Adipocyte (in vitro differentiated cells): ENCODE results near the gene NR1I3.
A peak's percentile ranks its signal among the peaks of the same experiment; 100 is the strongest.

ENCODE experiments used
- DNase-seq: peaks from one replicate; pipeline ENCODE4 v3.0.0-alpha.2; 2015; ENCODE audit warnings: low read depth
- H3K27me3 ChIP-seq: replicated peaks from 2 replicates; pipeline ENCODE4 v1.7.0; 2013; ENCODE audit warnings: mild to moderate bottlenecking, low read length, moderate library complexity; ENCODE audit not compliant: control insufficient read depth, insufficient read depth
- H3K36me3 ChIP-seq: 2 replicates; pipeline ENCODE4 v1.7.0; 2013; ENCODE audit warnings: low read length, mild to moderate bottlenecking, moderate library complexity; ENCODE audit not compliant: control insufficient read depth, insufficient read depth, severe bottlenecking
- H3K4me1 ChIP-seq: 2 replicates; pipeline ENCODE4 v1.7.0; 2013; ENCODE audit warnings: mild to moderate bottlenecking, low read length, moderate library complexity; ENCODE audit not compliant: control insufficient read depth, insufficient read depth
- H3K4me3 ChIP-seq: 2 replicates; pipeline ENCODE4 v1.7.0; 2013; ENCODE audit warnings: mild to moderate bottlenecking, low read length, moderate library complexity
- H3K9ac ChIP-seq: 2 replicates; pipeline ENCODE4 v1.7.0; 2013; ENCODE audit warnings: mild to moderate bottlenecking, low read length, moderate library complexity
- H3K9me3 ChIP-seq: 2 replicates; pipeline ENCODE4 v1.7.0; 2013; ENCODE audit warnings: mild to moderate bottlenecking, low read length, moderate library complexity; ENCODE audit not compliant: control insufficient read depth

Gene NR1I3

GRCh38 chr1:161191971-161192370 lies 46.0 kb downstream of the NR1I3 start:
- no peaks in the 10 kb centered on the region for H3K9me3 ChIP-seq
- no peak for DNase-seq
- H3K36me3 ChIP-seq = peaks cover 36% of the 10 kb centered on the region
- H3K4me3 ChIP-seq = no peak overlapping the region
- peaks cover 73% of the 10 kb centered on the region for H3K4me1 ChIP-seq
- H3K9ac ChIP-seq = peak overlapping the region; percentile 62
- H3K27me3 ChIP-seq = no peaks in the 10 kb centered on the region

- Histone ChIP-seq H3K9me3 (no peaks in the 10 kb centered on the region), H3K27me3 (no peaks in the 10 kb centered on the region), H3K36me3 (peaks cover 36% of the 10 kb centered on the region), H3K4me1 (peaks cover 68% of the 10 kb centered on the region), H3K9ac (peak overlapping the region; percentile 62), H3K4me3 (no peak overlapping the region)
- DNase-seq = no peak
Observed at GRCh38 chr1:161190962-161191521, 47.0 kb downstream of the NR1I3 start.

GRCh38 chr1:161189036-161189435 lies 49.0 kb downstream of the NR1I3 start:
- Histone ChIP-seq H3K4me1 (peaks cover 58% of the 10 kb centered on the region), H3K9ac (peak overlapping the region; percentile 62), H3K4me3 (peak overlapping the region; percentile 28), H3K9me3 (no peaks in the 10 kb centered on the region), H3K36me3 (peaks cover 21% of the 10 kb centered on the region), H3K27me3 (no peaks in the 10 kb centered on the region)
- peak; percentile 80 for DNase-seq

GRCh38 chr1:161188381-161188780 lies 49.6 kb downstream of the NR1I3 start:
- DNase-seq = no peak
- Histone ChIP-seq H3K27me3 (no peaks in the 10 kb centered on the region), H3K9me3 (no peaks in the 10 kb centered on the region), H3K36me3 (peaks cover 21% of the 10 kb centered on the region), H3K4me3 (no peak overlapping the region), H3K4me1 (peaks cover 52% of the 10 kb centered on the region), H3K9ac (peak overlapping the region; percentile 45)

GRCh38 chr1:161187311-161187710 lies 50.7 kb downstream of the NR1I3 start:
- Histone ChIP-seq H3K4me1 (peaks cover 48% of the 10 kb centered on the region), H3K27me3 (no peaks in the 10 kb centered on the region), H3K36me3 (peaks cover 14% of the 10 kb centered on the region), H3K9me3 (no peaks in the 10 kb centered on the region), H3K9ac (no peak overlapping the region), H3K4me3 (no peak overlapping the region)
- no peak for DNase-seq

- Histone ChIP-seq H3K4me3 (peak overlapping the region; percentile 54), H3K9ac (peak overlapping the region; percentile 69), H3K36me3 (no peaks in the 10 kb centered on the region), H3K9me3 (no peaks in the 10 kb centered on the region), H3K27me3 (no peaks in the 10 kb centered on the region), H3K4me1 (peaks cover 44% of the 10 kb centered on the region)
- no peak for DNase-seq
Observed at GRCh38 chr1:161185732-161186311, 52.2 kb downstream of the NR1I3 start.

GRCh38 chr1:161185282-161185682 lies 52.7 kb downstream of the NR1I3 start:
- H3K36me3 ChIP-seq = no peaks in the 10 kb centered on the region
- H3K27me3 ChIP-seq = no peaks in the 10 kb centered on the region
- H3K4me1 ChIP-seq = peaks cover 42% of the 10 kb centered on the region
- H3K4me3 ChIP-seq = peak overlapping the region; percentile 54
- no peaks in the 10 kb centered on the region for H3K9me3 ChIP-seq
- DNase-seq = no peak
- H3K9ac ChIP-seq = peak overlapping the region; percentile 69

- Histone ChIP-seq H3K36me3 (no peaks in the 10 kb centered on the region), H3K4me1 (peaks cover 32% of the 10 kb centered on the region), H3K27me3 (no peaks in the 10 kb centered on the region), H3K4me3 (no peak overlapping the region), H3K9ac (peak overlapping the region; percentile 27), H3K9me3 (no peaks in the 10 kb centered on the region)
- no peak for DNase-seq
Observed at GRCh38 chr1:161182214-161182613, 55.8 kb downstream of the NR1I3 start.

GRCh38 chr1:161180639-161181038 lies 57.4 kb downstream of the NR1I3 start:
- H3K4me1 ChIP-seq = peaks cover 35% of the 10 kb centered on the region
- peaks cover 3% of the 10 kb centered on the region for H3K36me3 ChIP-seq
- DNase-seq = peak; percentile 34
- H3K27me3 ChIP-seq = no peaks in the 10 kb centered on the region
- no peak overlapping the region for H3K4me3 ChIP-seq
- H3K9me3 ChIP-seq = no peaks in the 10 kb centered on the region
- no peak overlapping the region for H3K9ac ChIP-seq

- no peaks in the 10 kb centered on the region for H3K27me3 ChIP-seq
- H3K4me3 ChIP-seq = no peak overlapping the region
- H3K36me3 ChIP-seq = peaks cover 13% of the 10 kb centered on the region
- H3K9me3 ChIP-seq = no peaks in the 10 kb centered on the region
- H3K4me1 ChIP-seq = peaks cover 31% of the 10 kb centered on the region
- no peak overlapping the region for H3K9ac ChIP-seq
- no peak for DNase-seq
Observed at GRCh38 chr1:161179698-161180097, 58.3 kb downstream of the NR1I3 start.
